SK-N-SH treated with all-trans-retinoic acid at 6 μM for 48 hours (cell line): ENCODE measurements around the gene ADGRB3.

Source experiments
- ATAC-seq: fragments of 200-7000 bp; cut with Tn5 transposase; 3 replicates; pipeline ENCODE4 v1.9.1; 2020; ENCODE audit warnings: mild to moderate bottlenecking, moderate library complexity
- ARNTL ChIP-seq: fragments of 450-650 bp; formaldehyde crosslinking; IDR thresholded peaks from 2 replicates; pipeline ENCODE4 v1.5.0; 2020; ENCODE audit warnings: low read depth, mild to moderate bottlenecking, moderate library complexity, borderline replicate concordance
- BACH2 ChIP-seq: fragments of 250-450 bp; sonication (Bioruptor Pico); IDR thresholded peaks from 2 replicates; pipeline ENCODE4 v1.9.0; 2021; ENCODE audit warnings: mild to moderate bottlenecking, borderline replicate concordance
- CSDC2 ChIP-seq: fragments of 250-450 bp; sonication (Bioruptor Pico); IDR thresholded peaks from 2 replicates; pipeline ENCODE4 v1.5.0; 2020; ENCODE audit warnings: mild to moderate bottlenecking, moderate library complexity
- GLIS3 ChIP-seq: fragments of 250-450 bp; sonication (Bioruptor Pico); IDR thresholded peaks from 2 replicates; pipeline ENCODE4 v1.5.0; 2020; ENCODE audit warnings: mild to moderate bottlenecking, moderate library complexity
- OSR1 ChIP-seq: fragments of 250-450 bp; sonication (Bioruptor Pico); IDR thresholded peaks from 2 replicates; pipeline ENCODE4 v1.8.0; 2022; ENCODE audit warnings: moderate library complexity, mild to moderate bottlenecking, inconsistent platforms
- PPARA ChIP-seq: fragments of 250-450 bp; sonication (Bioruptor Pico); IDR thresholded peaks from 2 replicates; pipeline ENCODE4 v1.5.0; 2020; ENCODE audit warnings: mild to moderate bottlenecking, borderline replicate concordance
- RARB ChIP-seq: fragments of 250-450 bp; sonication (Bioruptor Pico); IDR thresholded peaks from 2 replicates; pipeline ENCODE4 v1.8.0; 2021; ENCODE audit warnings: mild to moderate bottlenecking, moderate library complexity
- TCF4 ChIP-seq: fragments of 250-450 bp; sonication (Bioruptor Pico); IDR thresholded peaks from 2 replicates; pipeline ENCODE4 v1.8.0; 2021; ENCODE audit warnings: mild to moderate bottlenecking, moderate library complexity, borderline replicate concordance
- TOX ChIP-seq: fragments of 250-450 bp; sonication (Bioruptor Pico); IDR thresholded peaks from 2 replicates; pipeline ENCODE4 v1.8.0; 2021; ENCODE audit warnings: mild to moderate bottlenecking, moderate library complexity, borderline replicate concordance
- ZFP3 ChIP-seq: fragments of 250-450 bp; sonication (Bioruptor Pico); IDR thresholded peaks from 2 replicates; pipeline ENCODE4 v1.5.0; 2020; ENCODE audit warnings: mild to moderate bottlenecking, moderate library complexity
- ZFP30 ChIP-seq: fragments of 450-650 bp; formaldehyde crosslinking; IDR thresholded peaks from 2 replicates; pipeline ENCODE4 v1.5.0; 2022; ENCODE audit warnings: mild to moderate bottlenecking, moderate library complexity
- ZNF70 ChIP-seq: fragments of 450-650 bp; formaldehyde crosslinking; IDR thresholded peaks from 2 replicates; pipeline ENCODE4 v1.5.0; 2020; ENCODE audit warnings: mild to moderate bottlenecking, moderate library complexity
- TF ChIP-seq, protein P1 (sequence below): fragments of 250-450 bp; sonication (Bioruptor Pico); IDR thresholded peaks from 2 replicates; pipeline ENCODE4 v1.5.1; 2021; ENCODE audit warnings: mild to moderate bottlenecking, moderate library complexity
- TF ChIP-seq, protein P2 (sequence below): fragments of 250-450 bp; sonication (Bioruptor Pico); IDR thresholded peaks from 2 replicates; pipeline ENCODE4 v1.8.0; 2020; ENCODE audit warnings: mild to moderate bottlenecking, moderate library complexity, borderline replicate concordance
- TF ChIP-seq, protein P3 (sequence below): fragments of 250-450 bp; sonication (Bioruptor Pico); IDR thresholded peaks from 2 replicates; pipeline ENCODE4 v1.8.0; 2021; ENCODE audit warnings: low read depth, mild to moderate bottlenecking, moderate library complexity, borderline replicate concordance
- TF ChIP-seq, protein P4 (sequence below): fragments of 250-450 bp; sonication (Bioruptor Pico); IDR thresholded peaks from 2 replicates; pipeline ENCODE4 v1.5.1; 2020; ENCODE audit warnings: low read depth, mild to moderate bottlenecking, moderate library complexity
- TF ChIP-seq, protein P5 (sequence below): fragments of 250-450 bp; sonication (Bioruptor Pico); IDR thresholded peaks from 2 replicates; pipeline ENCODE4 v1.5.0; 2020; ENCODE audit warnings: mild to moderate bottlenecking, moderate library complexity

The ADGRB3 gene

DNA sequence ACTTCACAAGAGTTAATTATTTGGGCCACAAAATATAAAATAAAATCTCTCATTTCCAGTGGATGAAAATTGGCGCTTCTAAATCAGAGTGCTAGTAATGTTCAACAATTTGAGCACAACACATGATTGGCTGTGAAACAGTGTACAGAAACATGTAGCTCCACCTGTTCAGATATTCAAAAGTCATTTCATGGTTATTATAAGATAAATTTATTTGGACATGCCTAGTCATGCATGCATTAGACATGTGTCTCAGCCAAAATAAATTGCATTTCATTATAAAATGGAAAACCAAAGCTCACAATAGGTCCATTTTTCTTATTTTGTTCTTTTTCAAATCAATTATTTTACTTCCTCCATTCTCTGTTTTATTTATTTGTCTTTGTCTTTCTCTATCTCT lies 786.9 kb downstream of the ADGRB3 start:
- ATAC-seq, result no peak
- no peak for TF ChIP-seq BACH2 (CRISPR knock-in tag)
- TF ChIP-seq, all 23 proteins: peak for 0

DNA sequence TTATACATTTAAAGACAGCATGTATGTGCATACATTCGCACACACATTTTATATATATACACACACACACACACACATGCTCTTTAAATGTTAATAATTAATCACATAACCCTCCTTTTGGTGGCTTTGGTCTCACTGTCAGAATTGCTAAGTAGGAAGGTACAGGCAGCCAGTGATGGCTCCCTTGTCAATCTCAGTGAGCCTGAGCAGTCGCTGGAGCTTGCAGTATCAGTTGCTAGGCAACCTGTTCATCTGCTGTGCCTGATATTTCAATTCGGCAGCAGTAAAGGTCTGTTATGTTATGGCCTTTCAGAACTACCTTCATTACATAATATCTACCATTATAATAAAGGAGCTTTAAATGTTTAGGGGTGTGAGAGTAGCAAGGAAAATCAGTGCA lies 787.4 kb downstream of the ADGRB3 start:
- TF ChIP-seq, protein P1, sequence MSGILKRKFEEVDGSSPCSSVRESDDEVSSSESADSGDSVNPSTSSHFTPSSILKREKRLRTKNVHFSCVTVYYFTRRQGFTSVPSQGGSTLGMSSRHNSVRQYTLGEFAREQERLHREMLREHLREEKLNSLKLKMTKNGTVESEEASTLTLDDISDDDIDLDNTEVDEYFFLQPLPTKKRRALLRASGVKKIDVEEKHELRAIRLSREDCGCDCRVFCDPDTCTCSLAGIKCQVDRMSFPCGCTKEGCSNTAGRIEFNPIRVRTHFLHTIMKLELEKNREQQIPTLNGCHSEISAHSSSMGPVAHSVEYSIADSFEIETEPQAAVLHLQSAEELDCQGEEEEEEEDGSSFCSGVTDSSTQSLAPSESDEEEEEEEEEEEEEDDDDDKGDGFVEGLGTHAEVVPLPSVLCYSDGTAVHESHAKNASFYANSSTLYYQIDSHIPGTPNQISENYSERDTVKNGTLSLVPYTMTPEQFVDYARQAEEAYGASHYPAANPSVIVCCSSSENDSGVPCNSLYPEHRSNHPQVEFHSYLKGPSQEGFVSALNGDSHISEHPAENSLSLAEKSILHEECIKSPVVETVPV (CRISPR knock-in tag), result no peak
- TF ChIP-seq, protein P2, sequence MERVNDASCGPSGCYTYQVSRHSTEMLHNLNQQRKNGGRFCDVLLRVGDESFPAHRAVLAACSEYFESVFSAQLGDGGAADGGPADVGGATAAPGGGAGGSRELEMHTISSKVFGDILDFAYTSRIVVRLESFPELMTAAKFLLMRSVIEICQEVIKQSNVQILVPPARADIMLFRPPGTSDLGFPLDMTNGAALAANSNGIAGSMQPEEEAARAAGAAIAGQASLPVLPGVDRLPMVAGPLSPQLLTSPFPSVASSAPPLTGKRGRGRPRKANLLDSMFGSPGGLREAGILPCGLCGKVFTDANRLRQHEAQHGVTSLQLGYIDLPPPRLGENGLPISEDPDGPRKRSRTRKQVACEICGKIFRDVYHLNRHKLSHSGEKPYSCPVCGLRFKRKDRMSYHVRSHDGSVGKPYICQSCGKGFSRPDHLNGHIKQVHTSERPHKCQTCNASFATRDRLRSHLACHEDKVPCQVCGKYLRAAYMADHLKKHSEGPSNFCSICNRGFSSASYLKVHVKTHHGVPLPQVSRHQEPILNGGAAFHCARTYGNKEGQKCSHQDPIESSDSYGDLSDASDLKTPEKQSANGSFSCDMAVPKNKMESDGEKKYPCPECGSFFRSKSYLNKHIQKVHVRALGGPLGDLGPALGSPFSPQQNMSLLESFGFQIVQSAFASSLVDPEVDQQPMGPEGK, result no peak
- TF ChIP-seq, protein P3, sequence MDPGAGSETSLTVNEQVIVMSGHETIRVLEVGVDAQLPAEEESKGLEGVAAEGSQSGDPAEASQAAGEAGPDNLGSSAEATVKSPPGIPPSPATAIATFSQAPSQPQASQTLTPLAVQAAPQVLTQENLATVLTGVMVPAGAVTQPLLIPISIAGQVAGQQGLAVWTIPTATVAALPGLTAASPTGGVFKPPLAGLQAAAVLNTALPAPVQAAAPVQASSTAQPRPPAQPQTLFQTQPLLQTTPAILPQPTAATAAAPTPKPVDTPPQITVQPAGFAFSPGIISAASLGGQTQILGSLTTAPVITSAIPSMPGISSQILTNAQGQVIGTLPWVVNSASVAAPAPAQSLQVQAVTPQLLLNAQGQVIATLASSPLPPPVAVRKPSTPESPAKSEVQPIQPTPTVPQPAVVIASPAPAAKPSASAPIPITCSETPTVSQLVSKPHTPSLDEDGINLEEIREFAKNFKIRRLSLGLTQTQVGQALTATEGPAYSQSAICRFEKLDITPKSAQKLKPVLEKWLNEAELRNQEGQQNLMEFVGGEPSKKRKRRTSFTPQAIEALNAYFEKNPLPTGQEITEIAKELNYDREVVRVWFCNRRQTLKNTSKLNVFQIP (CRISPR knock-in tag), result no peak
- no peak for TF ChIP-seq ZFP30
- TF ChIP-seq CSDC2 (CRISPR knock-in tag), result no peak
- no peak for TF ChIP-seq GLIS3
- no peak for TF ChIP-seq OSR1
- TF ChIP-seq, protein P4, sequence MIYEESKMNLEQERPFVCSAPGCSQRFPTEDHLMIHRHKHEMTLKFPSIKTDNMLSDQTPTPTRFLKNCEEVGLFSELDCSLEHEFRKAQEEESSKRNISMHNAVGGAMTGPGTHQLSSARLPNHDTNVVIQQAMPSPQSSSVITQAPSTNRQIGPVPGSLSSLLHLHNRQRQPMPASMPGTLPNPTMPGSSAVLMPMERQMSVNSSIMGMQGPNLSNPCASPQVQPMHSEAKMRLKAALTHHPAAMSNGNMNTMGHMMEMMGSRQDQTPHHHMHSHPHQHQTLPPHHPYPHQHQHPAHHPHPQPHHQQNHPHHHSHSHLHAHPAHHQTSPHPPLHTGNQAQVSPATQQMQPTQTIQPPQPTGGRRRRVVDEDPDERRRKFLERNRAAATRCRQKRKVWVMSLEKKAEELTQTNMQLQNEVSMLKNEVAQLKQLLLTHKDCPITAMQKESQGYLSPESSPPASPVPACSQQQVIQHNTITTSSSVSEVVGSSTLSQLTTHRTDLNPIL (CRISPR knock-in tag), result no peak
- no peak for TF ChIP-seq PPARA
- no peak for TF ChIP-seq ZFP3
- TF ChIP-seq BACH2 (CRISPR knock-in tag), result no peak
- TF ChIP-seq ZNF70 (CRISPR knock-in tag), result no peak
- no peak for TF ChIP-seq RARB (CRISPR knock-in tag)
- TF ChIP-seq ARNTL (CRISPR knock-in tag), result no peak
- no peak for TF ChIP-seq TCF4 (CRISPR knock-in tag)
- TF ChIP-seq, all 23 proteins: peak for 0

DNA sequence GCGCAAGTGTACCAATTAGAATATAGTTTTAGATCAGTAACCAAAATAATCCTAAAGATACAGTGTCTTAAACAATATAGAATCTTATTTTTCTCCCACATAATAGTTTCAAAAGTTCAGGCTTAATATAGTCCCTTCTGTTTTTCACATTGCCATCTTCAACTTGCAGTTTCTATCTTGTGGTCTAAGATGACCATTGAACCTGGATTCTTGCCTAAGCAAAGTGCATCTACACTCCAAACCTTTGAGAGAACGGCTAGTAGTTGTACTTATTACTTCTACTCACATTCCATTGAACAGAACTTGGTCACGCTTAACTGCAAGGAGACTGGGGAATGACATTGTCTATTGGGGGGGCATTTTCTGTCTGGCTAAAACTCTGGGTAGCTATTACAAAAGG lies 788.7 kb downstream of the ADGRB3 start:
- TF ChIP-seq PPARA (no peak), ARNTL (CRISPR knock-in tag) (no peak), RARB (CRISPR knock-in tag) (no peak), CSDC2 (CRISPR knock-in tag) (no peak), TOX (CRISPR knock-in tag) (no peak), OSR1 (no peak)
- TF ChIP-seq, protein P3 (CRISPR knock-in tag), result no peak
- TF ChIP-seq, protein P1 (CRISPR knock-in tag), result no peak
- TF ChIP-seq, protein P5, sequence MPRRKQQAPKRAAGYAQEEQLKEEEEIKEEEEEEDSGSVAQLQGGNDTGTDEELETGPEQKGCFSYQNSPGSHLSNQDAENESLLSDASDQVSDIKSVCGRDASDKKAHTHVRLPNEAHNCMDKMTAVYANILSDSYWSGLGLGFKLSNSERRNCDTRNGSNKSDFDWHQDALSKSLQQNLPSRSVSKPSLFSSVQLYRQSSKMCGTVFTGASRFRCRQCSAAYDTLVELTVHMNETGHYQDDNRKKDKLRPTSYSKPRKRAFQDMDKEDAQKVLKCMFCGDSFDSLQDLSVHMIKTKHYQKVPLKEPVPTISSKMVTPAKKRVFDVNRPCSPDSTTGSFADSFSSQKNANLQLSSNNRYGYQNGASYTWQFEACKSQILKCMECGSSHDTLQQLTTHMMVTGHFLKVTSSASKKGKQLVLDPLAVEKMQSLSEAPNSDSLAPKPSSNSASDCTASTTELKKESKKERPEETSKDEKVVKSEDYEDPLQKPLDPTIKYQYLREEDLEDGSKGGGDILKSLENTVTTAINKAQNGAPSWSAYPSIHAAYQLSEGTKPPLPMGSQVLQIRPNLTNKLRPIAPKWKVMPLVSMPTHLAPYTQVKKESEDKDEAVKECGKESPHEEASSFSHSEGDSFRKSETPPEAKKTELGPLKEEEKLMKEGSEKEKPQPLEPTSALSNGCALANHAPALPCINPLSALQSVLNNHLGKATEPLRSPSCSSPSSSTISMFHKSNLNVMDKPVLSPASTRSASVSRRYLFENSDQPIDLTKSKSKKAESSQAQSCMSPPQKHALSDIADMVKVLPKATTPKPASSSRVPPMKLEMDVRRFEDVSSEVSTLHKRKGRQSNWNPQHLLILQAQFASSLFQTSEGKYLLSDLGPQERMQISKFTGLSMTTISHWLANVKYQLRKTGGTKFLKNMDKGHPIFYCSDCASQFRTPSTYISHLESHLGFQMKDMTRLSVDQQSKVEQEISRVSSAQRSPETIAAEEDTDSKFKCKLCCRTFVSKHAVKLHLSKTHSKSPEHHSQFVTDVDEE, result no peak
- TF ChIP-seq, all 23 proteins: peak for 0
- no peak for ATAC-seq

More for the DNA sequence above, 787.4 kb downstream of the ADGRB3 start:
- no peak for ATAC-seq
